Glomerular visceral epithelial cell (primary cell): Measurements from ENCODE around the gene CD6.
"Not testable (repeated sequence)": the region's sequence is repeated elsewhere in the genome, so short reads cannot be mapped to it uniquely, and the experiment has no call there.

Experiments
- DNase-seq: peaks from one replicate; pipeline ENCODE4 v3.0.0-alpha.2; 2016; ENCODE audit errors: extremely low spot score

CD6 gene

GRCh38 chr11:61055776-61056175 is 84.3 kb downstream of the CD6 start:
- DNase-seq = no peak

DNA sequence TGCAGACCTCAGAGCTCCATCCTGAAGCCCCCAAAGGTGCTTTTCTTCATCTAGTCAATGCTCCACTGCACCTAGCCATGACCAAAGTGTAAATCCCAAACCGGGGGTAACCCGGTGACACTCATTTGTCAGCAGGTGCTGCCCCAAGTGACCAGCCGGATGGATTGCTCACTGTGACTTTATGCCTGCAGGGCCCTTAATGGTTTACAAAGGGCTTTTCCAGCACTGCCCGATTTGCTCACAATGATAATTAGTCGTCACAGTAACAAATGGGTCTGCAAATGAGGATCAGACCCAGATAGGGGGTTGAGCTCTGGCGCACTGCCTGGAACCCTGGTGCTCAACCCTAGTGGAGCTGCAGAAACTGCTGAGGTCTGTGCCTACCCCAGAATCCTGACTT is 85.1 kb downstream of the CD6 start:
- no peak for DNase-seq

DNA sequence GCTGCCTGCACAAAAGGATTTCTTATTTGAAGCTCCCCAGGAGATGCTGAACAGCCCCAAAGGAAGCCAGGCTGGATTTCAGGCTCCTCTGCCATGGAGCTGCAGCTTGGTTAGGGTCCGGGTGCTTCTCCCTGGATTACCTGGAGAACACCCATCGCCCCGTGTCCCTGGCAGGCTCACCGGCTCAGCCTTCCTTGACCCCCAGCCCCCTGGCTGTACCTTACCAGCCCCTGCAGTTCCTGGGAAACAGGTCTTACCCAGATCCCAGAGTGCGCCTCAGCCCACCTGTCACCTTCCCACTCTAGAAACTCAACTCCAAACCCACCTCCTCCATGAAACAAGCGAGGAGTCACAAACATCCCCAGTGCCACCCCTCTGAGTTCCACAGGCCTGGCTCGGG is 85.5 kb downstream of the CD6 start:
- DNase-seq = no peak

DNA sequence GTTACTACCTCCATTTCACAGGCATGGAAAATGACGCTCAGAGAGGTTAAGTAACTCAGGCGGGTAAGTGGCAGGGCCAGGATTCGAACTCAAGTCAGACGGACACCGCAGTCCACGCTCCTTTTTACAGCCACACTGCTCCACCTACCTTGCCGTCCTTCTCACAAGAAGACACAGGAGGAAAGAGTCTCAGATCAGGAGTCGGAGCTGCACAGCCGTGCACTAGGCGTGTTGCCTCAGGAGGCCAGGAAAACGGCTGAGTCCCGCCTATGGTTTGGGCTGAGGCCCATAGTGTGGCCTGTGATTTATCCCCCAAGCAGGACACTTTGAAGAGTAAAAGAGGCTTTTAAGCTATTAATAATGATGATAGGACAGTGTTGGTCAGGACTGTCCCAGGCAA is 86.1 kb downstream of the CD6 start:
- no peak for DNase-seq

- DNase-seq = no peak
These were observed 87.2 kb downstream of the CD6 start for GRCh38 chr11:61058583-61059259.

GRCh38 chr11:61059260-61059752 is 87.8 kb downstream of the CD6 start:
- DNase-seq = no peak

DNA sequence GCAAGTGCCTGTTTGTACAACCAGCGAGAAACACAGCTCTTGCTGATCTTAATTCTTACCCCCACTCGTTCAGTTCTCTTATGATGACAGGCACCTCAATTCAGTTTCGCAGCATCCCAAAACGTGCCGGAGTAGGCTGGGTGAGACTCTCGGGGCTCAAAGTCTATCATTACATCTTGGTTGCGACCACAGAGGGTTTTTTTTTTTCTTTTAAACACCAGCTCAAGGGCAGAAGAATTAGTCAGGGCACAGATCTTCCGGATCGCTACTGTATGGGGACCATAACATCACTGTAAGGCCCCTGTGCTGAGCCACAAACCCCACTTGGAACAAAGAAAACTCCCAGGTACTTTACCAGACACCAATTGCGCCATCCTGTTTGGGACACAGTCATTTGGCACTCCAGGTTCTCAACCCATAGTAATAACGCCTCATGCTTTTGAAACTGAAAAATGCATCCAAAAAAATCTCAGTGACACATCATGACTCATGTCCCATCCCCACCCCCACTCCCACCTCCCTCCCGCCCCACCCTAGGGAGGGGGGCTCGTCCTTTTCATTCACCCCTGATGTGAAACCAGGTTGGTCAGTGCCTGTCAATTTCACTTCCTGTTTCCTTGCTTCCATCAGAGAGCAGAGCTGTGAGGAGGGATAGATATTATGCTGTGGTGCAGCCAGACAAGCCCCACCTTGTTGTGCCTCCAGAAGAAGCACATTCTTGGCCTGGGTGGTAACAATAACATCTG is 89.8 kb downstream of the CD6 start:
- peak; percentile 12 for DNase-seq

- no peak for DNase-seq
These were observed 90.9 kb downstream of the CD6 start for GRCh38 chr11:61062181-61062930.

GRCh38 chr11:61065236-61065635 is 93.8 kb downstream of the CD6 start:
- DNase-seq = not testable (repeated sequence)

GRCh38 chr11:61065955-61066638 is 94.6 kb downstream of the CD6 start:
- DNase-seq = no peak

DNA sequence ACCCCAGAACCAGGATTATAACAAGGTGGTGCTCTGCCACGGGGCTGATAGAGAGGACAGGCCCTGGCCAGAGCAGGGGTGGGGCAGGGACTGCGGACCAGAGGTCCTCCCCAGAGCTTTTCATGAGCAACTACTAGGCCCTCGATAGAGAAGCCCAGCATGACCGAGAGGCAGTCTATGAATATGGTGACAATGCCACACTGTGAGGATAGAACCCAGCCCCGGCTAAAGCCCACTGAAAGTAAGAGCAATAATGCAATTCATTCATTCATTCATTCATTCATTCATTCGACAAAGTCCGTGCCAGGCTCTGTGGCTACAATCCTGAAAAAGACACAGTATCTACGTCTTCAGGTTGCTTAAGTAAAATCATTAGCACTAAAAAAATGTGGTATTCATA is 95.2 kb downstream of the CD6 start:
- DNase-seq = no peak

DNA sequence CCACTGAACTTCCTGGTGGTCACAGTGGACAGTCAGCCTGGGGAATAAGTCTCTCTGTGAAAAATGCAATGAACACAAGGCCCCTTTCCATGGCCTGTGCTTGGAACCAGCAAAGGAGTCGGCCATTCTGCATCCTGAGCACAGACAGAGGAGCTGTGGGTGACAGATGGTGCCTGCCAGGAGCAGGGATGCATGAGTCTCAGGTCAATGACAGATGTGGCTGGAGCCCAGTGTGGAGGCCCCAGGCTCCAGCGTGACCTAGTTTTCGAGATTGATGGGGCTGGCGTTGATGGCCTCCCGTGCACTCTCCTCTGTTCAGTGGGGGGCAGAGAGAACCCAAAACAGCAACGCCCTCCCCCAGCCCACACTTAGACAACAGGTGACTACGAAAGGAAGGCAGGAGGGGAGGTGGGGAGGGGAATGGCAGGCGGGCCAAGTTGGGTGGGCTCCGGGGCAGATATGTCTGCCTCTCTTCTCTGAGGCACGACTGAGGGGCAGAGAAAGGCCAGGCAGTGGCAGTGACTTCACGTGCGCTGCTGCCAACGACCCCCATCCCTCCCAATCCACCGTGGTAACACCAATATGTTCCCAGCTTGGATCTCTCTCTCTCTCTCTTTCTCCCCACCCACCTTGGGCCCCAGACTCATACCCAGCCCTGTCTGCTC is 96.4 kb downstream of the CD6 start:
- DNase-seq = no peak

GRCh38 chr11:61068581-61068980 is 97.1 kb downstream of the CD6 start:
- no peak for DNase-seq

GRCh38 chr11:61069427-61069826 is 97.9 kb downstream of the CD6 start:
- no peak for DNase-seq
